Stimulated activated naive CD8-positive, alpha-beta T cell treated with anti-CD3 and anti-CD28 coated beads, Interleukin-15, Interleukin-2, amounts not matched to agents 100 ng/mL and 50 ng/mL, for 24 hours (primary cell): ENCODE measurements around the gene SYNPR.

ENCODE experiments used
- H3K27ac Mint-ChIP-seq: one replicate; pipeline ENCODE4 v1.8.0; 2021; ENCODE audit warnings: mild to moderate bottlenecking, mixed read lengths
- H3K27me3 Mint-ChIP-seq: one replicate; pipeline ENCODE4 v1.8.0; 2021; ENCODE audit warnings: mixed read lengths
- H3K36me3 Mint-ChIP-seq: one replicate; pipeline ENCODE4 v1.8.0; 2021; ENCODE audit warnings: low read depth, mixed read lengths
- H3K4me1 Mint-ChIP-seq: one replicate; pipeline ENCODE4 v1.8.0; 2021; ENCODE audit warnings: low read depth, mixed read lengths
- H3K4me3 Mint-ChIP-seq: one replicate; pipeline ENCODE4 v1.8.0; 2021; ENCODE audit warnings: mild to moderate bottlenecking, mixed read lengths
- H3K9me3 Mint-ChIP-seq: one replicate; pipeline ENCODE4 v1.8.0; 2021; ENCODE audit warnings: mixed read lengths

Gene SYNPR

DNA sequence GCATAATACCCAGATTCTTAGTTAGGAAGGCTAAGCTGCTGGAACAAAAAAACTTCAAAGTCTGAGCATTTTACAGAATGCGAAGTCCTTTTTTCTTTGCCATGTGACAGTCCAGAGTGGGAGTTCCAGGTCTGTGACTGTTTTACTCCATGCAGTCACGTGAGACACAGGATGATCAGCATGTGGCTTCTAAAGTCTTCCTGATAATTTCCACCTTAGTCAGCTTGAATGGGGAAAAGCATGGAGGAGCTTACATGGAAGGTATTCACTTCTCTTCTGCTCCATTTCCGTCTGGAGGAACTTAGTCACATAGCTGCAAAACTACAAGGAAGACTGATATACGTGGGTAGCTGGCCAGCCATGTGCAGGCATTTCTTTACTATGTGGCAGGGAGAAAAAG lies 376.1 kb downstream of the SYNPR start:
- H3K4me3 Mint-ChIP-seq, result no peak overlapping the region
- no peaks in the 10 kb centered on the region for H3K36me3 Mint-ChIP-seq
- no peaks in the 10 kb centered on the region for H3K27me3 Mint-ChIP-seq
- H3K9me3 Mint-ChIP-seq, result no peaks in the 10 kb centered on the region
- H3K4me1 Mint-ChIP-seq, result no peaks in the 10 kb centered on the region
- no peak overlapping the region for H3K27ac Mint-ChIP-seq

GRCh38 chr3:63654931-63655330 lies 376.8 kb downstream of the SYNPR start:
- Mint-ChIP-seq H3K27ac (no peak overlapping the region), H3K4me3 (no peak overlapping the region), H3K36me3 (no peaks in the 10 kb centered on the region), H3K9me3 (no peaks in the 10 kb centered on the region), H3K4me1 (no peaks in the 10 kb centered on the region), H3K27me3 (no peaks in the 10 kb centered on the region)

- Mint-ChIP-seq H3K36me3 (no peaks in the 10 kb centered on the region), H3K9me3 (no peaks in the 10 kb centered on the region), H3K4me3 (no peak overlapping the region), H3K4me1 (no peaks in the 10 kb centered on the region), H3K27me3 (no peaks in the 10 kb centered on the region), H3K27ac (no peak overlapping the region)
These were observed 377.4 kb downstream of the SYNPR start for GRCh38 chr3:63655519-63655918.

- H3K9me3 Mint-ChIP-seq, result no peaks in the 10 kb centered on the region
- H3K27ac Mint-ChIP-seq, result no peak overlapping the region
- H3K4me3 Mint-ChIP-seq, result no peak overlapping the region
- H3K27me3 Mint-ChIP-seq, result no peaks in the 10 kb centered on the region
- no peaks in the 10 kb centered on the region for H3K4me1 Mint-ChIP-seq
- no peaks in the 10 kb centered on the region for H3K36me3 Mint-ChIP-seq
These were observed 378.7 kb downstream of the SYNPR start for GRCh38 chr3:63656786-63657185.

GRCh38 chr3:63661242-63661641 lies 383.1 kb downstream of the SYNPR start:
- Mint-ChIP-seq H3K4me3 (no peak overlapping the region), H3K27me3 (no peaks in the 10 kb centered on the region), H3K9me3 (no peaks in the 10 kb centered on the region), H3K36me3 (no peaks in the 10 kb centered on the region), H3K27ac (no peak overlapping the region), H3K4me1 (no peaks in the 10 kb centered on the region)

DNA sequence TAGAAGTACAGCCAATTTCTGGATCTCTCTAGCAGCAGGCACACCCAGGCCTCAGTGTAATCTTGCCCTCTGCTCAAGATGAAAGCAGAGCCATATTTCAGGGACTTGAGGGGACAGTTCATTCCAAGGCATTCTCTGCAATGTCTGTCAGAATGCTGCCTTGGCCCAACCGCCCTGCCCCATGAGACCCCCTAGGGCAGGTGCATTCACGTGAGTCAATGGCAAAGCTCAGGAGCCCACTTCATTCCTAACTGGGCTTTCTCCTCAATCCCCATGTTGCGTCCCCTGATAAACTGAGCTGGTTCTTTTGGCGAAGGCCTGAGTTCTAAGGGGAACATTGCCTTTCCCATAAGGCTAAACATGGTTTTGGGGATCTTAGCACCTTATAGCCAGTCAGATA lies 383.9 kb downstream of the SYNPR start:
- Mint-ChIP-seq H3K27me3 (no peaks in the 10 kb centered on the region), H3K9me3 (no peaks in the 10 kb centered on the region), H3K4me3 (no peak overlapping the region), H3K36me3 (no peaks in the 10 kb centered on the region), H3K4me1 (no peaks in the 10 kb centered on the region), H3K27ac (no peak overlapping the region)

DNA sequence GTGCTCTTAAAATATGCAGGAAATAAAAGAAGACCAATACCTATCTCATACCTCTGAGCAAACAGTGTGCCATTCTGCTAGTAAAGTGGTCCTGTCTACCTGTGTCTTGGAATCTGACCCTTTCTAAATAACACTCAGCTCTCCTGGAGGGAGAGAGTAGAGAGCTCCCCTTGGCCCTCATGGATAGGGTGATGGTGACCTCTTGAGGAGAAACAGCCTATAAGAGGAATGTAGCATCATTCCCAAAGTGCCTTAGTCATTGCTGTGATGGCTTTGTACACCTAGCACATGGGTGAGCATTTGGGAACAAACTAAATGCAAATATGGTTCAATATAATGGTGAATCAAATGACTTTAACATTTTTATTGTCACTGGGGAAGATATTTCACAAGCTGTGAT lies 384.4 kb downstream of the SYNPR start:
- Mint-ChIP-seq H3K4me1 (no peaks in the 10 kb centered on the region), H3K27ac (no peak overlapping the region), H3K9me3 (no peaks in the 10 kb centered on the region), H3K36me3 (no peaks in the 10 kb centered on the region), H3K4me3 (no peak overlapping the region), H3K27me3 (no peaks in the 10 kb centered on the region)
